ENCODE data around the gene TRUB2. TPM values are rescaled to one million over a fixed set of nuclear protein-coding genes. Genes with fewer than 3 reads are reported as not detected.

TRUB2 gene
- total and polyA plus RNA-seq, 2 of the 13 experiments (the other 11 are each of a cell fraction or from before 2014, with no cell fraction given) = 22.3 to 41.2 TPM

GRCh38 chr9:128276008-128276573, 46.2 kb downstream of the TRUB2 start, which contains the start of gene SWI5 (continued):
- TF ChIP-seq, protein P1, sequence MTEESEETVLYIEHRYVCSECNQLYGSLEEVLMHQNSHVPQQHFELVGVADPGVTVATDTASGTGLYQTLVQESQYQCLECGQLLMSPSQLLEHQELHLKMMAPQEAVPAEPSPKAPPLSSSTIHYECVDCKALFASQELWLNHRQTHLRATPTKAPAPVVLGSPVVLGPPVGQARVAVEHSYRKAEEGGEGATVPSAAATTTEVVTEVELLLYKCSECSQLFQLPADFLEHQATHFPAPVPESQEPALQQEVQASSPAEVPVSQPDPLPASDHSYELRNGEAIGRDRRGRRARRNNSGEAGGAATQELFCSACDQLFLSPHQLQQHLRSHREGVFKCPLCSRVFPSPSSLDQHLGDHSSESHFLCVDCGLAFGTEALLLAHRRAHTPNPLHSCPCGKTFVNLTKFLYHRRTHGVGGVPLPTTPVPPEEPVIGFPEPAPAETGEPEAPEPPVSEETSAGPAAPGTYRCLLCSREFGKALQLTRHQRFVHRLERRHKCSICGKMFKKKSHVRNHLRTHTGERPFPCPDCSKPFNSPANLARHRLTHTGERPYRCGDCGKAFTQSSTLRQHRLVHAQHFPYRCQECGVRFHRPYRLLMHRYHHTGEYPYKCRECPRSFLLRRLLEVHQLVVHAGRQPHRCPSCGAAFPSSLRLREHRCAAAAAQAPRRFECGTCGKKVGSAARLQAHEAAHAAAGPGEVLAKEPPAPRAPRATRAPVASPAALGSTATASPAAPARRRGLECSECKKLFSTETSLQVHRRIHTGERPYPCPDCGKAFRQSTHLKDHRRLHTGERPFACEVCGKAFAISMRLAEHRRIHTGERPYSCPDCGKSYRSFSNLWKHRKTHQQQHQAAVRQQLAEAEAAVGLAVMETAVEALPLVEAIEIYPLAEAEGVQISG (CRISPR knock-in tag; IDR thresholded peaks at IDR 0.05) = peak; percentile 70; the same call in 1 of the 2 replicates
- TF ChIP-seq CBX1 (IDR thresholded peaks at IDR 0.05; ENCODE audit: low read depth) = peak; percentile 80
- TF ChIP-seq ZNF446 (CRISPR knock-in tag; IDR thresholded peaks at IDR 0.05) = no peak
- TF ChIP-seq CC2D1A (CRISPR knock-in tag; IDR thresholded peaks at IDR 0.05) = no peak
- TF ChIP-seq PAWR (CRISPR knock-in tag; IDR thresholded peaks at IDR 0.05; ENCODE audit: borderline replicate concordance) = no peak
- TF ChIP-seq KLF13 (CRISPR knock-in tag; IDR thresholded peaks at IDR 0.05) = no peak
- TF ChIP-seq, protein P2, sequence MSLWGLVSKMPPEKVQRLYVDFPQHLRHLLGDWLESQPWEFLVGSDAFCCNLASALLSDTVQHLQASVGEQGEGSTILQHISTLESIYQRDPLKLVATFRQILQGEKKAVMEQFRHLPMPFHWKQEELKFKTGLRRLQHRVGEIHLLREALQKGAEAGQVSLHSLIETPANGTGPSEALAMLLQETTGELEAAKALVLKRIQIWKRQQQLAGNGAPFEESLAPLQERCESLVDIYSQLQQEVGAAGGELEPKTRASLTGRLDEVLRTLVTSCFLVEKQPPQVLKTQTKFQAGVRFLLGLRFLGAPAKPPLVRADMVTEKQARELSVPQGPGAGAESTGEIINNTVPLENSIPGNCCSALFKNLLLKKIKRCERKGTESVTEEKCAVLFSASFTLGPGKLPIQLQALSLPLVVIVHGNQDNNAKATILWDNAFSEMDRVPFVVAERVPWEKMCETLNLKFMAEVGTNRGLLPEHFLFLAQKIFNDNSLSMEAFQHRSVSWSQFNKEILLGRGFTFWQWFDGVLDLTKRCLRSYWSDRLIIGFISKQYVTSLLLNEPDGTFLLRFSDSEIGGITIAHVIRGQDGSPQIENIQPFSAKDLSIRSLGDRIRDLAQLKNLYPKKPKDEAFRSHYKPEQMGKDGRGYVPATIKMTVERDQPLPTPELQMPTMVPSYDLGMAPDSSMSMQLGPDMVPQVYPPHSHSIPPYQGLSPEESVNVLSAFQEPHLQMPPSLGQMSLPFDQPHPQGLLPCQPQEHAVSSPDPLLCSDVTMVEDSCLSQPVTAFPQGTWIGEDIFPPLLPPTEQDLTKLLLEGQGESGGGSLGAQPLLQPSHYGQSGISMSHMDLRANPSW (CRISPR knock-in tag; IDR thresholded peaks at IDR 0.05; ENCODE audit: borderline replicate concordance) = no peak
- TF ChIP-seq MYC (CRISPR knock-in tag; IDR thresholded peaks at IDR 0.05; ENCODE audit: borderline replicate concordance) = no peak; the same call in 1 of the 2 replicates
- TF ChIP-seq MEIS1 (CRISPR knock-in tag; IDR thresholded peaks at IDR 0.05; ENCODE audit: borderline replicate concordance) = no peak
- TF ChIP-seq NKX3-1 (CRISPR knock-in tag; IDR thresholded peaks at IDR 0.05) = no peak
- peak; percentile 40; the same call in 1 of the 2 replicates for TF ChIP-seq ZNF451 (CRISPR knock-in tag; IDR thresholded peaks at IDR 0.05)
- no peak for TF ChIP-seq HOXA7 (CRISPR knock-in tag; IDR thresholded peaks at IDR 0.05)
- TF ChIP-seq ZNF670 (CRISPR knock-in tag; IDR thresholded peaks at IDR 0.05; ENCODE audit: borderline replicate concordance) = no peak
- no peak for TF ChIP-seq ZIK1 (CRISPR knock-in tag; IDR thresholded peaks at IDR 0.05; ENCODE audit: borderline replicate concordance, low read depth)
- peak; percentile 55; the same call in 1 of the 2 replicates for TF ChIP-seq SNAPC4 (CRISPR knock-in tag; IDR thresholded peaks at IDR 0.05)
